DOHH2 (cell line): Measurements from ENCODE around the gene LIN37.

Experiments
- H3F3A ChIP-seq: fragments of 200-600 bp; sonication (generic), shearing (Covaris generic); 2 replicates; pipeline ENCODE4 v1.6.0; 2016; ENCODE audit warnings: antibody characterized with exemption, mild to moderate bottlenecking; ENCODE audit not compliant: control insufficient read depth, insufficient read depth
- H3K27ac ChIP-seq: fragments of 200-600 bp; sonication (generic); 2 replicates; pipeline ENCODE4 v1.5.1; 2014; ENCODE audit warnings: low read depth, mild to moderate bottlenecking, low read length, moderate library complexity
- H3K27me3 ChIP-seq: fragments of 200-600 bp; sonication (generic); 2 replicates; pipeline ENCODE4 v1.6.1; 2014; ENCODE audit warnings: mild to moderate bottlenecking, low read length, mixed read lengths; ENCODE audit not compliant: control insufficient read depth
- H3K36me3 ChIP-seq: fragments of 200-600 bp; sonication (generic); 2 replicates; pipeline ENCODE4 v1.6.1; 2014; ENCODE audit warnings: mild to moderate bottlenecking, low read length, moderate library complexity, mixed read lengths; ENCODE audit not compliant: control insufficient read depth
- H3K4me1 ChIP-seq: fragments of 200-600 bp; sonication (generic); 2 replicates; pipeline ENCODE4 v1.6.1; 2014; ENCODE audit warnings: mild to moderate bottlenecking, low read length, mixed read lengths; ENCODE audit not compliant: control insufficient read depth
- H3K4me2 ChIP-seq: fragments of 200-600 bp; sonication (generic); 2 replicates; pipeline ENCODE4 v1.6.0; 2014; ENCODE audit warnings: mild to moderate bottlenecking, low read length, moderate library complexity
- H3K4me3 ChIP-seq: fragments of 200-600 bp; sonication (generic); 2 replicates; pipeline ENCODE4 v1.5.1; 2014; ENCODE audit warnings: mild to moderate bottlenecking, low read length, mixed read lengths
- H3K79me2 ChIP-seq: fragments of 200-600 bp; sonication (generic); 2 replicates; pipeline ENCODE4 v1.6.1; 2014; ENCODE audit warnings: mild to moderate bottlenecking, low read length, mixed read lengths; ENCODE audit not compliant: control insufficient read depth
- H3K9me2 ChIP-seq: fragments of 200-600 bp; sonication (generic); replicated peaks from 2 replicates; pipeline ENCODE4 v1.6.1; 2014; ENCODE audit warnings: mild to moderate bottlenecking, low read length, mixed read lengths; ENCODE audit not compliant: control insufficient read depth
- H3K9me3 ChIP-seq: fragments of 200-600 bp; sonication (generic); 2 replicates; pipeline ENCODE4 v1.6.1; 2014; ENCODE audit warnings: antibody characterized with exemption, low read length, mixed read lengths; ENCODE audit not compliant: control insufficient read depth, insufficient read depth
- H4K20me1 ChIP-seq: fragments of 200-600 bp; sonication (generic); 2 replicates; pipeline ENCODE4 v1.6.0; 2014; ENCODE audit warnings: low read depth, mild to moderate bottlenecking, antibody characterized with exemption, low read length, moderate library complexity; ENCODE audit not compliant: control insufficient read depth, insufficient read depth
- CTCF ChIP-seq: fragments of 200-600 bp; sonication (generic); IDR thresholded peaks from one replicate; pipeline ENCODE4 v1.5.1; 2014; ENCODE audit warnings: antibody characterized with exemption, mild to moderate bottlenecking, low read depth, low read length; ENCODE audit not compliant: poor library complexity, severe bottlenecking
- EZH2phosphoT487 ChIP-seq: fragments of 200-600 bp; sonication (generic); IDR thresholded peaks from 2 replicates; pipeline ENCODE4 v1.6.1; 2017; ENCODE audit warnings: borderline replicate concordance, mild to moderate bottlenecking, antibody characterized with exemption, low read length, moderate library complexity, mixed read lengths

The LIN37 gene

DNA sequence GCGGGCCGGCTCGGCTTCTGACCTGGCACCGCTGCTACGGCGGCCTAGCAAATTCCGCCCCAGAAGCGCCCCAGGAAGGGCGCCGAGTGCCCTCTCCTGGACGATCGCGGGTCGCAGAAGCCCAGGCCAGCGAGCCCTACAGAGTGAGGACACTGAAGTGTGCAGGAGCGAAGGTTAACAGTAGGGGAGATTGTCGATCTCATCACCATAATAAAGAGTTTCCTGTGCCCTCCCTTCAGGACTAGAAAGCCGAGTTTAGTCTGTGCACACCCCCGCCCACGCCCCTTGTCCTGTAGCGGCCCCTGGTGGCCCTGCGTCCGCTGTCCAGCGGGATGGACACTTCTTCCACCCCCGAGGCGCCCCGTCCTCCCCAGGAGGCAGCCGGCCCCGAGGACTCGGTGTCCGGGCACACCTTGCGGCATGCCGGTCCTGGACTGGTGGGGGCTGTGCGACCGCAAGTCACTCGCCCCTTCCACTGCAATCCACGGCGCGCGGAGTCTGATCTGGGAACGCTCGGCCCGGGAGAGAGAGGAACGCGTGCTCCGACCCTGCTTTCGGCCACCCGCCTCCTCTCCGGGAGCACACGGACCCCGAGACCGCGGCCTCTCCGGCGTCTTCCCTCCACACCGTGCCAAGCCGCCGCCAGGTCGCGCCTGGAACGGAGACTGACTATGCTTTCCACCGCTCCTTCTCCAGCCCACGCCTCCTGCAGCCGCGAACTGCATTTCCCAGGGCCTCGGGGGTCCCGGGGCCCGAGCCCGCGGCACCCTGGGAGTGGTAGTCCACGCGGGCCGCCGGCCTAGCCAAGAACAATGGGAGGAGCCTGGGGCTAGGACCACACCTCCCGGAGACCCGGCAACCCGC is 31.3 kb upstream of the LIN37 start:
- Histone ChIP-seq H3K4me3 (peak overlapping the region; percentile 89), H3K4me1 (peaks cover 35% of the 10 kb centered on the region)
- TF ChIP-seq CTCF, result peak; percentile 99
- no peak for TF ChIP-seq EZH2phosphoT487

DNA sequence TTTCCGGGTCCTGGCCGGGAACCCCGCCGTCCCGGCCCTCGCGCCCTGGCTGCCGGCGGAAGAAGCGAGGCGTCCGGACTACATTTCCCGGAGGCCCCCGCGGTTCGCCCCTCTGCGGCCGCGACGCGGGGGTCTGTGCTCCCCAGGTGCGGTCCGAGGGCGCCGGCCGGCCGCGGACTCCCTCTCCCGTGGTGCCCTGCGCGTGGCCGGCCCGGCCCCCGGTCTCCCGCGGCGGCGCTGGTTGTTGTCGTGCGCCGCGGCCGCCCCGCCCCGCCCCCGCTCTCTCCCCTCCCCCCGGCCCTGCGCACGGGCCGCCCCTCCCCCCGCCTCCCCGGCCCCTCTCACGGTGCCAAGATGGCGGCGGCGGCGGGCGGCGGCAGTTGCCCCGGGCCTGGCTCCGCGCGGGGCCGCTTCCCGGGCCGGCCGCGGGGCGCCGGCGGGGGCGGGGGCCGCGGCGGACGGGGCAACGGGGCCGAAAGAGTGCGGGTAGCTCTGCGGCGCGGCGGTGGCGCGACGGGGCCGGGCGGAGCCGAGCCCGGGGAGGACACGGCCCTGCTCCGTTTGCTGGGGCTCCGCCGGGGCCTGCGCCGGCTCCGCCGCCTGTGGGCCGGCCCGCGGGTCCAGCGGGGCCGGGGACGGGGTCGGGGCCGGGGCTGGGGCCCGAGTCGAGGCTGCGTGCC is 30.6 kb upstream of the LIN37 start, which contains the start of gene KMT2B:
KMT2B (plus strand) TSS at position 339 of the 680 bp plus-strand sequence; CDS start at position 355, 16 bp downstream.
- H3K36me3 ChIP-seq, result peaks cover 28% of the 10 kb centered on the region
- H3K79me2 ChIP-seq, result peaks cover 43% of the 10 kb centered on the region
- H3K4me1 ChIP-seq, result peaks cover 28% of the 10 kb centered on the region
- H3K4me3 ChIP-seq, result peak within 1 kb of the TSS; percentile 98
- H3K9me3 ChIP-seq, result no peaks in the 10 kb centered on the region
- no peaks in the 10 kb centered on the region for H3K9me2 ChIP-seq
- peak within 1 kb of the TSS; percentile 48; the same call in 1 of the 2 replicates for H3K27ac ChIP-seq
- H3F3A ChIP-seq, result no peaks in the 10 kb centered on the region
- peaks cover 10% of the 10 kb centered on the region; the same call in 1 of the 2 replicates for H4K20me1 ChIP-seq
- no peak for TF ChIP-seq EZH2phosphoT487
- TF ChIP-seq CTCF, result no peak
- H3K4me2 ChIP-seq, result peak within 1 kb of the TSS; percentile 90
- H3K27me3 ChIP-seq, result no peaks in the 10 kb centered on the region

More for the DNA sequence above, 31.3 kb upstream of the LIN37 start:
- H3K79me2 ChIP-seq, result peaks cover 40% of the 10 kb centered on the region
- H4K20me1 ChIP-seq, result peaks cover 10% of the 10 kb centered on the region; the same call in 1 of the 2 replicates
- no peaks in the 10 kb centered on the region for H3F3A ChIP-seq
- H3K9me3 ChIP-seq, result no peaks in the 10 kb centered on the region
- H3K36me3 ChIP-seq, result peaks cover 21% of the 10 kb centered on the region
- peak overlapping the region; percentile 9; the same call in 1 of the 2 replicates for H3K27ac ChIP-seq
- H3K27me3 ChIP-seq, result peaks cover 2% of the 10 kb centered on the region; the same call in 1 of the 2 replicates
- H3K4me2 ChIP-seq, result peak overlapping the region; percentile 77
- no peaks in the 10 kb centered on the region for H3K9me2 ChIP-seq

GRCh38 chr19:35718345-35719041 is 29.9 kb upstream of the LIN37 start:
- H3K36me3 ChIP-seq, result peaks cover 35% of the 10 kb centered on the region
- H3K4me1 ChIP-seq, result peaks cover 24% of the 10 kb centered on the region
- H4K20me1 ChIP-seq, result peaks cover 10% of the 10 kb centered on the region; the same call in 1 of the 2 replicates
- no peaks in the 10 kb centered on the region for H3K9me2 ChIP-seq
- peak overlapping the region; percentile 98 for H3K4me3 ChIP-seq
- TF ChIP-seq EZH2phosphoT487 (no peak), CTCF (no peak)
- no peaks in the 10 kb centered on the region for H3K27me3 ChIP-seq
- no peaks in the 10 kb centered on the region for H3K9me3 ChIP-seq
- H3K27ac ChIP-seq, result peak overlapping the region; percentile 48; the same call in 1 of the 2 replicates
- H3F3A ChIP-seq, result no peaks in the 10 kb centered on the region
- H3K4me2 ChIP-seq, result peak overlapping the region; percentile 90
- H3K79me2 ChIP-seq, result peaks cover 43% of the 10 kb centered on the region
